ENCODE results near the gene TMEM256.

Gene TMEM256

DNA sequence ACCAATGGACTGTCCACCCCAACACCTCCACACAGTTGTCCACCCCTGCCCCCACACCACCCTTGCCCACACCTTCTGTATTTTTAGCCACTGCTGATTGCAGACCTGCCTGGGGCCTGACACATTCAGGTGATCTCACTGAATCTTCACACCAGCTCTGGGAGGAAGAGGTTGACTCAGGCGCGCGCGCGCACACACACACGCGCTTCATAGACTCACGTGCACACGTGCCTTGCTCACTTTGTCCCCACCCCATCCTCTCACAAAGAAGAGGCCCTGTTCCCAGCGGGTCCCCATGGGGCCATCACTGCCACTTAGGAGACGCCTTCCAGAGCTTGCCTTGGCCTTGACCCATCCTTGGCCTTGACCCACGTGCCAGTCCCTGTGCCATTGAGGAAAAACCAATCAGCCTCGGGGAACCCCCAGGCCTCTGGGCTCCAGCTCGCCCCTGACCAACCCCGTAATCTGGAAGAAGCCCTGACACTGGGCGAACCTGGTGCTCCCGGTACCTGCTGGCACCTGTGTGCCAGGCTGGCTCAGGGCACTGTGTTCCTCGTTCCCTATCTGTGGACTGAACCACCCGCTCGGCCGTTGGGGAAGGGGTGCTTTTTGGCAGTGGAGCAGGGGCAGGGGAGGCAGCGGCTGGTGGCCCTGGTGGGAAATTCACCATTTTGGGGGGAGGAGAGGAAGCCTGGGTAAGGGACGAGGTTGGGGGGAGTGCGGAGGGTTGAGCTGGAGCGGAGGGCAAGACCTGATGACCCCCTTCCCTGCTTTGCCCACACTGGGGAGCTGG is 6.9 kb upstream of the TMEM256 start:
- no peak for TF ChIP-seq POLR2AphosphoS5 (IDR thresholded peaks at IDR 0.05; ENCODE audit: low read depth, low read length)
- TF ChIP-seq SIN3A (IDR thresholded peaks at IDR 0.05; ENCODE audit: borderline replicate concordance, insufficient read depth, low read length), result no peak
- no peak for TF ChIP-seq FOXP2 (optimal IDR thresholded peaks at IDR 0.05; ENCODE audit: borderline replicate concordance, extremely low read depth, extremely low read length, insufficient read depth)
- TF ChIP-seq TAF1 (IDR thresholded peaks at IDR 0.05; ENCODE audit: borderline replicate concordance, insufficient read depth, low read length), result no peak
- TF ChIP-seq, protein P1, sequence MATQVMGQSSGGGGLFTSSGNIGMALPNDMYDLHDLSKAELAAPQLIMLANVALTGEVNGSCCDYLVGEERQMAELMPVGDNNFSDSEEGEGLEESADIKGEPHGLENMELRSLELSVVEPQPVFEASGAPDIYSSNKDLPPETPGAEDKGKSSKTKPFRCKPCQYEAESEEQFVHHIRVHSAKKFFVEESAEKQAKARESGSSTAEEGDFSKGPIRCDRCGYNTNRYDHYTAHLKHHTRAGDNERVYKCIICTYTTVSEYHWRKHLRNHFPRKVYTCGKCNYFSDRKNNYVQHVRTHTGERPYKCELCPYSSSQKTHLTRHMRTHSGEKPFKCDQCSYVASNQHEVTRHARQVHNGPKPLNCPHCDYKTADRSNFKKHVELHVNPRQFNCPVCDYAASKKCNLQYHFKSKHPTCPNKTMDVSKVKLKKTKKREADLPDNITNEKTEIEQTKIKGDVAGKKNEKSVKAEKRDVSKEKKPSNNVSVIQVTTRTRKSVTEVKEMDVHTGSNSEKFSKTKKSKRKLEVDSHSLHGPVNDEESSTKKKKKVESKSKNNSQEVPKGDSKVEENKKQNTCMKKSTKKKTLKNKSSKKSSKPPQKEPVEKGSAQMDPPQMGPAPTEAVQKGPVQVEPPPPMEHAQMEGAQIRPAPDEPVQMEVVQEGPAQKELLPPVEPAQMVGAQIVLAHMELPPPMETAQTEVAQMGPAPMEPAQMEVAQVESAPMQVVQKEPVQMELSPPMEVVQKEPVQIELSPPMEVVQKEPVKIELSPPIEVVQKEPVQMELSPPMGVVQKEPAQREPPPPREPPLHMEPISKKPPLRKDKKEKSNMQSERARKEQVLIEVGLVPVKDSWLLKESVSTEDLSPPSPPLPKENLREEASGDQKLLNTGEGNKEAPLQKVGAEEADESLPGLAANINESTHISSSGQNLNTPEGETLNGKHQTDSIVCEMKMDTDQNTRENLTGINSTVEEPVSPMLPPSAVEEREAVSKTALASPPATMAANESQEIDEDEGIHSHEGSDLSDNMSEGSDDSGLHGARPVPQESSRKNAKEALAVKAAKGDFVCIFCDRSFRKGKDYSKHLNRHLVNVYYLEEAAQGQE (IDR thresholded peaks at IDR 0.05; ENCODE audit: insufficient read depth in 1 of 2, low read depth in 2 of 2, low read length in 2 of 2), result no peak

- TF ChIP-seq FOXP2 (optimal IDR thresholded peaks at IDR 0.05; ENCODE audit: borderline replicate concordance, extremely low read depth, extremely low read length, insufficient read depth) (no peak), POLR2AphosphoS5 (IDR thresholded peaks at IDR 0.05; ENCODE audit: low read depth, low read length) (no peak), TAF1 (IDR thresholded peaks at IDR 0.05; ENCODE audit: borderline replicate concordance, insufficient read depth, low read length) (no peak), SIN3A (IDR thresholded peaks at IDR 0.05; ENCODE audit: borderline replicate concordance, insufficient read depth, low read length) (no peak)
- TF ChIP-seq, protein P1 (IDR thresholded peaks at IDR 0.05; ENCODE audit: insufficient read depth in 1 of 2, low read depth in 2 of 2, low read length in 2 of 2), result no peak
Measured at GRCh38 chr17:7409716-7410115, 5.8 kb upstream of the TMEM256 start.

GRCh38 chr17:7408863-7409262 is 5.0 kb upstream of the TMEM256 start:
- no peak for TF ChIP-seq FOXP2 (optimal IDR thresholded peaks at IDR 0.05; ENCODE audit: borderline replicate concordance, extremely low read depth, extremely low read length, insufficient read depth)
- no peak for TF ChIP-seq TAF1 (IDR thresholded peaks at IDR 0.05; ENCODE audit: borderline replicate concordance, insufficient read depth, low read length)

- TF ChIP-seq, protein P1 (IDR thresholded peaks at IDR 0.05; ENCODE audit: insufficient read depth in 1 of 2, low read depth in 2 of 2, low read length in 2 of 2), result no peak
- no peak for TF ChIP-seq SIN3A (IDR thresholded peaks at IDR 0.05; ENCODE audit: borderline replicate concordance, insufficient read depth, low read length)
- no peak for TF ChIP-seq FOXP2 (optimal IDR thresholded peaks at IDR 0.05; ENCODE audit: borderline replicate concordance, extremely low read depth, extremely low read length, insufficient read depth)
- no peak for TF ChIP-seq TAF1 (IDR thresholded peaks at IDR 0.05; ENCODE audit: borderline replicate concordance, insufficient read depth, low read length)
- TF ChIP-seq POLR2AphosphoS5 (IDR thresholded peaks at IDR 0.05; ENCODE audit: low read depth, low read length), result no peak
Measured at GRCh38 chr17:7408252-7408727, 4.4 kb upstream of the TMEM256 start.

DNA sequence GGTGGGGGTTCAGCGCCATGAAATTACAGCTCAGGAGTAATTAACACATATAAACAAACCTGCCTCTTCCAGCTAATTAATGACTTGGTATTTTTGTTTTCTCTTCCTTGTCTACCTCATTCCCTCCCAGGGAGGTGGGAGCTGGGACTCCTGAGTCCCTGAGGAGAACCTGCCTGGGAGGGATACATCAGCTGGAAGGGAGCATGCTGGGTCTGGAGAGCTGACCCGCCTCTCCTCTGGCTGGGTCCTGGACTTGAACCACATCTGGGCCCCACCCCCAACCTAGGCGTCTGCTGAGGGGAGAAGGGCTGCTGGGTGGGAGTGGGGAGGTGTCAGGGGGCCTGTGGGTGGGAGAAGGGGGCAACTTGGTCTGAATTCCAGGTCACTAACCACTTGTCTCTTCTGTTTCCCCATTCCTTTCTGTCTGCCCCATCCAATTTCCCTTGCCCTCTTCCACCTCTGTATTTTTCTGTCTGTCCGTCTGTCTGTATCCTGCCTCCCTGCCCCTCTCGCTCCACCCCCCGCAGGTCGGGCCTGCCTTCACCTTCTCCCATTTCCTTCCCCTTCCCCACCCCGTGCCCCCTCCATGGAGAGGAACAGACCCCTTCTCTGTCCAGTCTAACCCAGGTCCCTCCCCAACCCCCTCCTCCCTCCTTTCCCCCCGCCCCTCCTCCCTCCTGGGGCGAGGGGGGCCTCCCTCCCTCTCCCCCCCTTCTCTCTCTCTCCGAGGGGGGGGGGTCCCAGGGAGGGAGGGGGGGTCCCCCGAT is 3.8 kb upstream of the TMEM256 start, which contains the start of gene NLGN2:
Gene NLGN2, plus strand, starts transcription at position 361 of the 767 bp plus-strand sequence. CDS start 411 bp downstream, outside the sequence.
- TF ChIP-seq TAF1 (IDR thresholded peaks at IDR 0.05; ENCODE audit: borderline replicate concordance, insufficient read depth, low read length), result no peak
- TF ChIP-seq SIN3A (IDR thresholded peaks at IDR 0.05; ENCODE audit: borderline replicate concordance, insufficient read depth, low read length), result no peak
- TF ChIP-seq POLR2AphosphoS5 (IDR thresholded peaks at IDR 0.05; ENCODE audit: low read depth, low read length), result no peak
- no peak for TF ChIP-seq FOXP2 (optimal IDR thresholded peaks at IDR 0.05; ENCODE audit: borderline replicate concordance, extremely low read depth, extremely low read length, insufficient read depth)
- TF ChIP-seq, protein P1 (IDR thresholded peaks at IDR 0.05; ENCODE audit: insufficient read depth in 1 of 2, low read depth in 2 of 2, low read length in 2 of 2), result no peak
